Keratinocyte (primary cell): ENCODE data around the gene KCTD2. TPM values are rescaled to one million over a fixed set of nuclear protein-coding genes. Genes with fewer than 3 reads are reported as not detected.

Experiments used
- DNase-seq: peaks from one replicate; pipeline ENCODE4 v3.0.0-alpha.2; 2011; ENCODE audit warnings: low read depth, missing footprints, low spot score
- FAIRE-seq: peaks from 2 replicates; lab custom pipeline; 2011; peaks lifted over from hg19 to GRCh38; lab: Jason Lieb, UNC
- H2AFZ ChIP-seq: 2 replicates; pipeline ENCODE4 v1.6.0; 2012; ENCODE audit warnings: low read length, control low read depth, inconsistent platforms; ENCODE audit not compliant: control insufficient read depth
- H3K27ac ChIP-seq: 2 replicates; pipeline ENCODE4 v1.5.1; 2011; ENCODE audit warnings: low read length; ENCODE audit not compliant: control insufficient read depth, insufficient read depth
- H3K27me3 ChIP-seq: 3 replicates; pipeline ENCODE4 v1.6.0; 2011; ENCODE audit warnings: low read length; ENCODE audit not compliant: control insufficient read depth, insufficient read depth; ENCODE audit errors: extremely low read depth
- H3K36me3 ChIP-seq, 2 experiments: 2 replicates in 1 of 2; 3 replicates in 1 of 2; pipeline ENCODE4 v1.5.1; 2011; ENCODE audit warnings: low read length in 2 of 2, mild to moderate bottlenecking in 1 of 2; ENCODE audit not compliant: control insufficient read depth in 2 of 2, insufficient read depth in 2 of 2; ENCODE audit errors: extremely low read depth in 1 of 2
- H3K4me1 ChIP-seq: 3 replicates; pipeline ENCODE4 v1.5.1; 2011; ENCODE audit warnings: low read length; ENCODE audit not compliant: control insufficient read depth, insufficient read depth; ENCODE audit errors: extremely low read depth
- H3K4me2 ChIP-seq: 3 replicates; pipeline ENCODE4 v1.6.0; 2011; ENCODE audit warnings: low read depth, low read length; ENCODE audit not compliant: control insufficient read depth, insufficient read depth; ENCODE audit errors: extremely low read depth
- H3K4me3 ChIP-seq, 3 experiments: fragments of 200-600 bp in 1 of 3; sonication (generic) in 1 of 3; 2 replicates in 2 of 3; 3 replicates in 1 of 3; pipeline ENCODE4 v1.5.1; 2011 to 2016; ENCODE audit warnings: low read length in 3 of 3, mild to moderate bottlenecking in 3 of 3, control low read depth in 2 of 3, inconsistent platforms in 1 of 3, low read depth in 1 of 3, mixed read lengths in 1 of 3, mixed run types in 1 of 3, moderate library complexity in 1 of 3; ENCODE audit not compliant: control insufficient read depth in 2 of 3, insufficient read depth in 2 of 3; ENCODE audit errors: extremely low read depth in 1 of 3
- H3K79me2 ChIP-seq: 2 replicates; pipeline ENCODE4 v1.6.0; 2012; ENCODE audit warnings: low read length; ENCODE audit not compliant: control insufficient read depth, insufficient read depth
- H3K9ac ChIP-seq: 3 replicates; pipeline ENCODE4 v1.6.0; 2011; ENCODE audit warnings: low read length; ENCODE audit not compliant: control insufficient read depth, insufficient read depth; ENCODE audit errors: extremely low read depth
- H3K9me1 ChIP-seq: 3 replicates; pipeline ENCODE4 v1.6.0; 2011; ENCODE audit warnings: low read length; ENCODE audit not compliant: control insufficient read depth, insufficient read depth; ENCODE audit errors: extremely low read depth
- H3K9me3 ChIP-seq: 2 replicates; pipeline ENCODE4 v1.5.1; 2012; ENCODE audit warnings: low read depth, low read length; ENCODE audit not compliant: control insufficient read depth
- H4K20me1 ChIP-seq: 3 replicates; pipeline ENCODE4 v1.6.0; 2011; ENCODE audit warnings: low read length; ENCODE audit not compliant: control insufficient read depth, insufficient read depth; ENCODE audit errors: extremely low read depth
- CTCF ChIP-seq, 3 experiments: IDR thresholded peaks in 1 of 3; conservative IDR thresholded peaks in 1 of 3; optimal IDR thresholded peaks in 1 of 3; 2 replicates in 2 of 3; 3 replicates in 1 of 3; pipeline versions ENCODE3 to v1.5.1; 2011; ENCODE audit warnings: low read length in 3 of 3, mild to moderate bottlenecking in 3 of 3, moderate library complexity in 2 of 3, control low read depth in 1 of 3, inconsistent platforms in 1 of 3; ENCODE audit not compliant: insufficient read depth in 2 of 3; ENCODE audit errors: extremely low read depth in 1 of 3
- EZH2 ChIP-seq: IDR thresholded peaks from one replicate; pipeline ENCODE4 v1.6.1; 2012; ENCODE audit warnings: inconsistent platforms, mild to moderate bottlenecking, low read length, moderate library complexity
- dilution Hi-C: fragments of 300-500 bp; cut with MboI; formaldehyde crosslinking; loops from one replicate; pipeline ENCODE4 v1.7.0; 2020; ENCODE audit warnings: low sequenced_read_pairs; ENCODE audit not compliant: extremely low pct_ligation_motif_present
- polyA plus RNA-seq, 5 experiments: library from polyadenylated mRNA; depleted of rRNA in 3 of 5; stranded (reverse) in 3 of 5; stranded (forward) in 1 of 5; unstranded in 1 of 5; fragments of >200 nt; gene quantifications; 1 replicate in 1 of 5; 2 replicates in 3 of 5; 3 replicates in 1 of 5; pipeline versions ENCODE4 v1.2.1 to v1.2.3, GENCODE V29; 2011 to 2012; ENCODE audit warnings: missing spikeins in 2 of 5, low read depth in 1 of 5, low replicate concordance in 1 of 5

Gene KCTD2
- polyA plus RNA-seq, 1 donor (not counting 4 experiments of a cell fraction or from before 2014, with no cell fraction given): 20.7 TPM

GRCh38 chr17:75082683-75083082 lies 35.7 kb downstream of the KCTD2 start:
- H3K36me3 ChIP-seq: no peaks in the 10 kb centered on the region
- no peak overlapping the region for H3K4me3 ChIP-seq
- H3K9me3 ChIP-seq: no peaks in the 10 kb centered on the region
- no peak overlapping the region for H3K4me2 ChIP-seq
- no peak for TF ChIP-seq EZH2
- no peak for TF ChIP-seq CTCF (optimal IDR thresholded peaks at IDR 0.05 in 1 of 3, IDR thresholded peaks at IDR 0.05 in 1 of 3, conservative IDR thresholded peaks at IDR 0.05 in 1 of 3; ENCODE audit: extremely low read depth in 1 of 3, insufficient read depth in 2 of 3, low read length in 3 of 3)
- FAIRE-seq: no peak
- no peak overlapping the region for H3K9ac ChIP-seq
- H2AFZ ChIP-seq: no peak overlapping the region
- no peaks in the 10 kb centered on the region for H3K79me2 ChIP-seq
- dilution Hi-C loops: no loop called here
- H3K27ac ChIP-seq: no peak overlapping the region
- no peaks in the 10 kb centered on the region for H3K9me1 ChIP-seq
- H3K4me1 ChIP-seq: peaks cover 28% of the 10 kb centered on the region
- H3K27me3 ChIP-seq: no peaks in the 10 kb centered on the region
- no peaks in the 10 kb centered on the region for H4K20me1 ChIP-seq
- DNase-seq: no peak

- no peak for DNase-seq
- H3K9ac ChIP-seq: no peak overlapping the region
- H3K9me1 ChIP-seq: no peaks in the 10 kb centered on the region
- no peak overlapping the region for H3K27ac ChIP-seq
- no peak for TF ChIP-seq CTCF (optimal IDR thresholded peaks at IDR 0.05 in 1 of 3, IDR thresholded peaks at IDR 0.05 in 1 of 3, conservative IDR thresholded peaks at IDR 0.05 in 1 of 3; ENCODE audit: extremely low read depth in 1 of 3, insufficient read depth in 2 of 3, low read length in 3 of 3)
- TF ChIP-seq EZH2: no peak
- H3K4me2 ChIP-seq: no peak overlapping the region
- H3K79me2 ChIP-seq: no peaks in the 10 kb centered on the region
- H3K27me3 ChIP-seq: no peaks in the 10 kb centered on the region
- no peaks in the 10 kb centered on the region for H3K9me3 ChIP-seq
- H2AFZ ChIP-seq: no peak overlapping the region
- no peak overlapping the region for H3K4me3 ChIP-seq
- no peak for FAIRE-seq
- dilution Hi-C loops: no loop called here
- H4K20me1 ChIP-seq: no peaks in the 10 kb centered on the region
- no peaks in the 10 kb centered on the region for H3K36me3 ChIP-seq
- H3K4me1 ChIP-seq: peaks cover 25% of the 10 kb centered on the region
These were observed 37.1 kb downstream of the KCTD2 start for GRCh38 chr17:75084039-75084660.
